Transverse colon (tissue), 4 donors: ENCODE results near the gene B4GALNT2. TPM values are rescaled to one million over a fixed set of nuclear protein-coding genes. Genes with fewer than 3 reads are reported as not detected.
A peak's percentile ranks its signal among the peaks of the same experiment; 100 is the strongest.
"Not testable (repeated sequence)": the region's sequence is repeated elsewhere in the genome, so short reads cannot be mapped to it uniquely, and the experiment has no call there.

Experiments
- DNase-seq: peaks from one replicate; pipeline ENCODE4 v3.0.0-alpha.2; 2019
- H3K27ac ChIP-seq, 4 donors: fragments of 200-600 bp; sonication (generic); 2 replicates each; pipeline ENCODE4 v1.5.1; 2016 to 2018; ENCODE audit warnings: inconsistent platforms in 4 of 4
- H3K27me3 ChIP-seq: fragments of 200-600 bp; sonication (generic); 2 replicates; pipeline ENCODE4 v1.5.1; 2017; ENCODE audit warnings: inconsistent platforms
- H3K36me3 ChIP-seq, 4 donors: fragments of 200-600 bp; sonication (generic); 2 replicates each; pipeline ENCODE4 v1.5.1; 2017 to 2019; ENCODE audit warnings: inconsistent platforms in 4 of 4
- H3K4me1 ChIP-seq, 4 donors: fragments of 200-600 bp; sonication (generic); 2 replicates each; pipeline ENCODE4 v1.5.1; 2017 to 2020; ENCODE audit warnings: inconsistent platforms in 4 of 4
- H3K4me3 ChIP-seq, 4 donors: fragments of 200-600 bp; sonication (generic); 1 replicate in 1 of 4; 2 replicates in 3 of 4; pipeline versions ENCODE4 v1.5.1 to v1.6.1; 2017 to 2019; ENCODE audit warnings: inconsistent platforms in 4 of 4
- H3K9me3 ChIP-seq, 2 donors: fragments of 200-600 bp; sonication (generic); 2 replicates each; pipeline ENCODE4 v1.5.1; 2017 to 2019; ENCODE audit warnings: inconsistent platforms in 2 of 2
- EP300 ChIP-seq: sonication (generic); formaldehyde crosslinking; IDR thresholded peaks from one replicate; pipeline ENCODE4 v1.6.1; 2017; ENCODE audit warnings: antibody characterized with exemption, low read depth
- POLR2A ChIP-seq: fragments of 450-650 bp; IDR thresholded peaks from one replicate; pipeline ENCODE4 v1.6.1; 2016; ENCODE audit warnings: antibody characterized with exemption, mild to moderate bottlenecking, moderate library complexity
- POLR2AphosphoS5 ChIP-seq, 3 donors: sonication (generic); formaldehyde crosslinking; IDR thresholded peaks; one replicate each; pipeline ENCODE4 v1.6.1; 2016; ENCODE audit warnings: antibody characterized with exemption in 3 of 3
- WGBS, 2 donors: methylation state at CpG; one replicate each; pipeline ENCODE4 v1.1.5; 2018; ENCODE audit warnings: low coverage in 1 of 2; 5-methylcytosine and 5-hydroxymethylcytosine counted together
- in situ Hi-C, 4 donors: fragments of 200-750 bp; cut with MboI; loops; one replicate each; pipeline versions ENCODE4 v1.15.0 to v1.15.1; 2017; ENCODE audit warnings: low sequenced_read_pairs in 3 of 4, low pct_ligation_motif_present in 1 of 4, low pct_unique_long_range_greater_than_20kb in 1 of 4
- intact Hi-C: fragments of 100-400 bp; cut with DNase I; formaldehyde crosslinking; loops from one replicate; pipeline ENCODE4 v1.15.1; 2023; ENCODE audit warnings: low total_unique reads
- total RNA-seq, 4 donors: library from RNA; depleted of rRNA; stranded (reverse); fragments of >200 nt; gene quantifications; one replicate each; pipeline ENCODE4 v1.1.0, GENCODE V29; 2016
- TF ChIP-seq, protein P1 (sequence below), 5 experiments: fragments of 200-600 bp in 3 of 5; fragments of 450-650 bp in 2 of 5; sonication (generic) in 3 of 5; IDR thresholded peaks; 1 replicate in 2 of 5; 2 replicates in 3 of 5; pipeline ENCODE4 v1.5.1; 2016 to 2017; ENCODE audit warnings: antibody characterized with exemption in 5 of 5, inconsistent platforms in 3 of 5, mild to moderate bottlenecking in 2 of 5, moderate library complexity in 1 of 5

Gene B4GALNT2
- total RNA-seq, 4 donors from 2014 or later: 19.8 to 75.9 (median 47.3) TPM

GRCh38 chr17:49145654-49146053 is 13.1 kb downstream of the B4GALNT2 start:
- Histone ChIP-seq H3K27ac (peak overlapping the region; percentile 51 to 67 (median 61)), H3K36me3 (peaks cover 0 to 21% (median 0%) of the 10 kb centered on the region in 4 donors)
- intact Hi-C loops: loop anchor here (2.0 kb wide), 1 partner anchor 351 kb away; no protein-coding TSS in a partner anchor
- H3K4me1 ChIP-seq, in situ Hi-C loops, H3K9me3 ChIP-seq, H3K27me3 ChIP-seq, H3K4me3 ChIP-seq: not testable (repeated sequence)
- DNase-seq: peak; percentile 33
- TF ChIP-seq EP300 (peak; percentile 4), POLR2AphosphoS5 (IDR thresholded peaks at IDR 0.05) (peak in 1 of 3 donors; percentile 46)
- TF ChIP-seq, protein P1, sequence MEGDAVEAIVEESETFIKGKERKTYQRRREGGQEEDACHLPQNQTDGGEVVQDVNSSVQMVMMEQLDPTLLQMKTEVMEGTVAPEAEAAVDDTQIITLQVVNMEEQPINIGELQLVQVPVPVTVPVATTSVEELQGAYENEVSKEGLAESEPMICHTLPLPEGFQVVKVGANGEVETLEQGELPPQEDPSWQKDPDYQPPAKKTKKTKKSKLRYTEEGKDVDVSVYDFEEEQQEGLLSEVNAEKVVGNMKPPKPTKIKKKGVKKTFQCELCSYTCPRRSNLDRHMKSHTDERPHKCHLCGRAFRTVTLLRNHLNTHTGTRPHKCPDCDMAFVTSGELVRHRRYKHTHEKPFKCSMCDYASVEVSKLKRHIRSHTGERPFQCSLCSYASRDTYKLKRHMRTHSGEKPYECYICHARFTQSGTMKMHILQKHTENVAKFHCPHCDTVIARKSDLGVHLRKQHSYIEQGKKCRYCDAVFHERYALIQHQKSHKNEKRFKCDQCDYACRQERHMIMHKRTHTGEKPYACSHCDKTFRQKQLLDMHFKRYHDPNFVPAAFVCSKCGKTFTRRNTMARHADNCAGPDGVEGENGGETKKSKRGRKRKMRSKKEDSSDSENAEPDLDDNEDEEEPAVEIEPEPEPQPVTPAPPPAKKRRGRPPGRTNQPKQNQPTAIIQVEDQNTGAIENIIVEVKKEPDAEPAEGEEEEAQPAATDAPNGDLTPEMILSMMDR (IDR thresholded peaks at IDR 0.05): peak in 1 of 5 experiments; percentile 34
- WGBS, 2 donors: 33 to 44% methylated on average over 1 to 3 of the region's 3 CpGs

DNA sequence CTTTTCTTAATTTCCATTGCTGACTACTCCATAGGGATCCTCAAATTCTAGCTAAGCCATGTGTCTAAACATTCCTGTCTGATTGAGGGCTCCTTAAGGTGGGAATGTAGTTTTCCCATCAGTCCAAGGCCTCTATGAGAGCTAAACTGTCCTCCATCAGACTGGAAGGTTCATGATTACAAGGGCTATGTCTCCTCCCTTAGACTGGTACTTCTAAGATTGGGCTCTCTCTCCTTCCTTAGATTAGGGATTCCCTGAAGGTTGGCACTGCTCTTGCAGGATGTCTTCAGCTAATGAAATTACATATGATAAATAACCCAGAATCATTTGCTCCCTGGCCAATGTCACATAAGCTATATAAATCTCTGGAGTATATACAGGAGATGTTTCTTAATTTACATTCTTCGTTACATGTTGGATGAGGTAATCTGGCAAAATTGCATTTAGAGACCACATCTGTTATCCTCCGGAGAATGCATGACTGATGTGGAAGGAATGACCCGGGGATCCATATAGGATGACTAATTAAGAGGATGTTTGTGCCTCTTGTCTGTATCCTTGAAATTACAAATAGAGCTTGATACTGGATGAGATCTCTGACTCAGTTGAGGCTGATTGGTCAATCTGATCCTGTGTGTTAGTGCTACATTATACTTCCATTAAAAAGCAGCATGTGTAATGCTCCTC is 14.2 kb downstream of the B4GALNT2 start:
- no peak for DNase-seq
- Histone ChIP-seq H3K27me3 (peaks cover 3% of the 10 kb centered on the region), H3K36me3 (peaks cover 0 to 15% (median 0%) of the 10 kb centered on the region in 4 donors), H3K27ac (no peak overlapping the region), H3K4me1 (peaks cover 0 to 7% (median 4%) of the 10 kb centered on the region in 4 donors), H3K9me3 (no peaks in the 10 kb centered on the region), H3K4me3 (no peak overlapping the region)
- 56 to 60% methylated on average over 3 of the region's 3 CpGs for WGBS, 2 donors
- in situ Hi-C loops: no loop called here
- intact Hi-C loops: loop anchor here (2.0 kb wide), 1 partner anchor 350 kb away; no protein-coding TSS in a partner anchor
- no peak for TF ChIP-seq POLR2AphosphoS5 (IDR thresholded peaks at IDR 0.05)
- no peak for TF ChIP-seq EP300
- TF ChIP-seq, protein P1 (IDR thresholded peaks at IDR 0.05): no peak
- no peak for TF ChIP-seq POLR2A

DNA sequence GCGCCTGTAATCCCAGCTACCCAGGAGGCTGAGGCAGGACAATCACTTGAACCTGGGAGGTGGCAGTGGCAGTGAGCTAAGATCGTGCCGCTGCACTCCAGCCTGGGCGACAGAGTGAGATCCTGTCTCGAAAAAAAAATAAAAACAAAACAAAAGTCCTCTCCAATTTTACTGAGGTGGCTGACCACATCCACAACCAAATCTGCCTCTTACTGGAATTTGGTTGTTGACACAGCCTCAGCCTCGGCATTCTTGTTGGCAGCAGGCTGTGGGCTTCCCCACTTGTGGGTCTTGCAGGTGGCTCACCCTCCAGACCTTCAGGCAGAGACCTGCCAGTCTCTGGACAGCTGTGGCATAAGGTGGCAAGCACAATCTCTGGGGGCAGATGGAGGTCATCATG is 15.6 kb downstream of the B4GALNT2 start:
- TF ChIP-seq EP300 (no peak), POLR2A (no peak)
- Histone ChIP-seq H3K27ac (no peak overlapping the region), H3K4me1 (peaks cover 0 to 7% (median 4%) of the 10 kb centered on the region in 4 donors), H3K9me3 (no peaks in the 10 kb centered on the region), H3K27me3 (peaks cover 6% of the 10 kb centered on the region), H3K4me3 (no peak overlapping the region), H3K36me3 (peaks cover 0 to 4% (median 0%) of the 10 kb centered on the region in 4 donors)
- in situ Hi-C loops: no loop called here
- intact Hi-C loops: no loop called here
- no peak for DNase-seq
- 91% methylated on average over 6 of the region's 6 CpGs; no CpG with 5 or more reads in 1 of the 2 donors for WGBS, 2 donors

DNA sequence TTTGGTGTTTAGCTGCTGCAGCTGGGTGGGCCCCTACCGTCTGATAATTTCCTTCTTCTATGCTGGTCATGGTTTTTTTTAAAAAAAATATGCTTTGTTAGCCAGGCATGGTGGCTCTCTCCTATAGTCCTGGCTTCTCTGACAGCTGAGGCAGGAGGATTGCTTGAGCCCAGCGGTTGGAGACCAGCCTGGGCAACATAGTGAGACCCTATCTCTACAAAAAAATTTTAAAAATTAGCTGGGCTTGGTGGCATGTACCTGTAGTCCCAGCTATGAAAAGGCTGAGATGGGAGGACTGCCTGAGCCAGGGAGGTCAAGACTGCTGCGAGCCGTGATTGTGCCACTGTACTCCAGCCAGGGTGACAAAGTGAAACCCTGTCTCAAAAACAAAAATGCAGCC is 19.4 kb downstream of the B4GALNT2 start:
- Histone ChIP-seq H3K36me3 (no peaks in the 10 kb centered on the region), H3K4me1 (no peaks in the 10 kb centered on the region), H3K27ac (no peak overlapping the region), H3K27me3 (peaks cover 18% of the 10 kb centered on the region), H3K4me3 (no peak overlapping the region), H3K9me3 (no peaks in the 10 kb centered on the region)
- no peak for DNase-seq
- TF ChIP-seq POLR2AphosphoS5 (IDR thresholded peaks at IDR 0.05) (no peak), POLR2A (no peak), EP300 (no peak)
- TF ChIP-seq, protein P1 (IDR thresholded peaks at IDR 0.05): no peak
- WGBS, 2 donors: 78 to 100% methylated on average over 1 to 4 of the region's 4 CpGs
- in situ Hi-C loops (no loop called here), intact Hi-C loops (no loop called here)
